ENCODE data around the gene DIP2B. TPM values are rescaled to one million over a fixed set of nuclear protein-coding genes. Genes with fewer than 3 reads are reported as not detected.

DIP2B gene
- total RNA-seq, 1 experiment from 2014 or later, result 29.4 TPM

DNA sequence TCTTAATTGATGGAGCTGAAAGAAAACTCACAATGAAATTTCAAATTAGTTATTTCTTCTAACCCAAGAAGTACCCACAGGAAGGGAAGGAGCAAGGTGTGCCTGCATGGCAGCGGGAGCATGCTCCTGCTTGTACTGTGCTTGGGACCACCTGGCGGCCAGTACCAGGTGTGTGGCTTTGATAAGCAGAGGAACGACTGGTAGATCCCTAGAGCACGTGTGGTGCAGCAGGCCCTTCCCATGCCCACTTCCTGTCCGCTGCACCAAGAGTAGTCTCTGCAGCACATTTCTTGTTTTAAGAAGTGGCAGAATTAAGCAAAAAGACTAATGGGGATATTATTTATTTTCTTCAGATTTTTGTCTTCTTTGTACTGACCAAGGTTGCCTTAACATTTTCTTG, 136.8 kb downstream of the DIP2B start:
- Histone ChIP-seq H3K4me2 (peak overlapping the region; percentile 39), H3K27me3 (ENCODE audit: insufficient read depth, low read depth) (no peaks in the 10 kb centered on the region), H3K27ac (peak overlapping the region; percentile 75), H3K4me1 (replicated peaks; ENCODE audit: insufficient read depth) (peaks cover 43% of the 10 kb centered on the region), H2AFZ (no peak overlapping the region), H3K9me2 (ENCODE audit: insufficient read depth) (no peaks in the 10 kb centered on the region), H3F3A (ENCODE audit: insufficient read depth, low read depth) (peaks cover 34% of the 10 kb centered on the region), H3K4me3 (no peak overlapping the region), H3K79me2 (ENCODE audit: low read depth) (peaks cover 5% of the 10 kb centered on the region; the same call in 1 of the 2 replicates), H3K9me3 (ENCODE audit: insufficient read depth, low read depth) (no peaks in the 10 kb centered on the region), H3K36me3 (ENCODE audit: low read depth) (0 out of 2 replicates have a peak, but pooled peaks cover 6% of the 10 kb centered on the region), H4K20me1 (ENCODE audit: insufficient read depth) (no peaks in the 10 kb centered on the region)
- intact Hi-C loops (cut with micrococcal nuclease; ENCODE audit: unreplicated experiment), result no loop called here
- TF ChIP-seq EZH2 (IDR thresholded peaks at IDR 0.05; ENCODE audit: low read depth), result no peak
- TF ChIP-seq, protein P1, sequence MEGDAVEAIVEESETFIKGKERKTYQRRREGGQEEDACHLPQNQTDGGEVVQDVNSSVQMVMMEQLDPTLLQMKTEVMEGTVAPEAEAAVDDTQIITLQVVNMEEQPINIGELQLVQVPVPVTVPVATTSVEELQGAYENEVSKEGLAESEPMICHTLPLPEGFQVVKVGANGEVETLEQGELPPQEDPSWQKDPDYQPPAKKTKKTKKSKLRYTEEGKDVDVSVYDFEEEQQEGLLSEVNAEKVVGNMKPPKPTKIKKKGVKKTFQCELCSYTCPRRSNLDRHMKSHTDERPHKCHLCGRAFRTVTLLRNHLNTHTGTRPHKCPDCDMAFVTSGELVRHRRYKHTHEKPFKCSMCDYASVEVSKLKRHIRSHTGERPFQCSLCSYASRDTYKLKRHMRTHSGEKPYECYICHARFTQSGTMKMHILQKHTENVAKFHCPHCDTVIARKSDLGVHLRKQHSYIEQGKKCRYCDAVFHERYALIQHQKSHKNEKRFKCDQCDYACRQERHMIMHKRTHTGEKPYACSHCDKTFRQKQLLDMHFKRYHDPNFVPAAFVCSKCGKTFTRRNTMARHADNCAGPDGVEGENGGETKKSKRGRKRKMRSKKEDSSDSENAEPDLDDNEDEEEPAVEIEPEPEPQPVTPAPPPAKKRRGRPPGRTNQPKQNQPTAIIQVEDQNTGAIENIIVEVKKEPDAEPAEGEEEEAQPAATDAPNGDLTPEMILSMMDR (conservative IDR thresholded peaks at IDR 0.05), result no peak
- CTCF ChIA-PET, result no interaction called here
- no TSS peak for BruUV-seq (replicated peaks)
- POLR2A ChIA-PET (ENCODE audit: unreplicated experiment), result interaction anchor here (0.6 to 1.0 kb wide), 3 partner anchors 100 to 135 kb away, joined by 3 to 6 read pairs (median 4); no protein-coding TSS in a partner anchor
- no peak for DNase-seq

DNA sequence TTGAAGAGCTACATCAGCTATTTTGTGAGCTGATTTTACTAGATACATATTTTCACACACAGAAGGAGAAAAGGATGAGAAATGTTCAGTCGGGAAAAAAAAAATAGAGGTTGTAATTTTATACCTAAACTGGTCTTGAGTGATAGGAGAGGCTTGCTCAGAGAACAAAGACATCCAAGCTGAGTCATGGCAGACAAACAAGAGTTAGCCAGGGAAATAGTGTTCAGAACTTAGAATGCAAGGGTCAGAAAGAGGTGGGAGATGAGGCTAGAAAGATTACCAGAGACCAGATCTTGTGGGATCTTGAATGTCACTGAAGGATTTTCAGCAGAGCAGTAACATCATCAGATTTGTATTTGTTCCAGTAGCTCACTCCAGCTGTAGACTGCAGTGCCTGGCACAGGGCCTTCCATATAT, 137.3 kb downstream of the DIP2B start:
- H3K4me1 ChIP-seq (replicated peaks; ENCODE audit: insufficient read depth), result peaks cover 43% of the 10 kb centered on the region
- H3K4me2 ChIP-seq, result peak overlapping the region; percentile 39
- intact Hi-C loops (cut with micrococcal nuclease; ENCODE audit: unreplicated experiment), result no loop called here
- H3K79me2 ChIP-seq (ENCODE audit: low read depth), result 0 out of 2 replicates have a peak, but pooled peaks cover 5% of the 10 kb centered on the region
- no TSS peak for BruUV-seq (replicated peaks)
- H3K27ac ChIP-seq, result peak overlapping the region; percentile 75
- H3K9me3 ChIP-seq (ENCODE audit: insufficient read depth, low read depth), result no peaks in the 10 kb centered on the region
- TF ChIP-seq, protein P1 (conservative IDR thresholded peaks at IDR 0.05), result no peak
- TF ChIP-seq EZH2 (IDR thresholded peaks at IDR 0.05; ENCODE audit: low read depth), result no peak
- CTCF ChIA-PET, result no interaction called here
- H3K27me3 ChIP-seq (ENCODE audit: insufficient read depth, low read depth), result no peaks in the 10 kb centered on the region
- no peaks in the 10 kb centered on the region for H4K20me1 ChIP-seq (ENCODE audit: insufficient read depth)
- peak; percentile 33 to 80 for DNase-seq
- POLR2A ChIA-PET (ENCODE audit: unreplicated experiment), result interaction anchor here (0.6 to 1.0 kb wide), 5 partner anchors 101 to 679 kb away, joined by 3 to 10 read pairs (median 6); no protein-coding TSS in a partner anchor
- H3K9me2 ChIP-seq (ENCODE audit: insufficient read depth), result no peaks in the 10 kb centered on the region
- H3K4me3 ChIP-seq, result no peak overlapping the region
- H2AFZ ChIP-seq, result no peak overlapping the region
- H3K36me3 ChIP-seq (ENCODE audit: low read depth), result 0 out of 2 replicates have a peak, but pooled peaks cover 6% of the 10 kb centered on the region
- peaks cover 31% of the 10 kb centered on the region for H3F3A ChIP-seq (ENCODE audit: insufficient read depth, low read depth)

DNA sequence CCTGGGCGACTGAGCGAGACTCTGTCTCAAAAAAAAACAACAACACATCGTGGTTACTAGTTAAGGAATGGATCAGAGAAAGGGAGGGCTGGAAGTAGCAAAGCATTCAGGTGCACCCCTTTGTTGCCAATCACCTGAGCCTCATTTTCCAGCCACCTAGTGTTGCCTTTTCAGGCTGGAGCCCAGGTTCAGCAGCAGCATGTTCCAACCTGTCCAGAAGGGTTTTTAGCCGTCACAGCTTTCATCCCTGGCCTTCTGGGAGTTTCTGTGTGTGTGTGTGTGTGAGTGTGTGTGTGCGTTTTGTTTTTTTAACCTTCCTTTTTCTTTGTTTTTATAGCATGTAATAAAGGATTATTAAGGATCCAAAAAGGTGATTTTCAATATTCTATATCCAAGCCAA, 138.0 kb downstream of the DIP2B start:
- no peak for DNase-seq
- ChIA-PET CTCF (no interaction called here), POLR2A (ENCODE audit: unreplicated experiment) (interaction anchor here (0.5 to 1.0 kb wide), 4 partner anchors 111 to 138 kb away, joined by 3 to 10 read pairs (median 5); partner anchors contain the start of gene DIP2B)
- Histone ChIP-seq H4K20me1 (ENCODE audit: insufficient read depth) (no peaks in the 10 kb centered on the region), H3K27me3 (ENCODE audit: insufficient read depth, low read depth) (no peaks in the 10 kb centered on the region), H3K9me2 (ENCODE audit: insufficient read depth) (no peaks in the 10 kb centered on the region), H3K9me3 (ENCODE audit: insufficient read depth, low read depth) (no peaks in the 10 kb centered on the region), H3K79me2 (ENCODE audit: low read depth) (0 out of 2 replicates have a peak, but pooled peaks cover 5% of the 10 kb centered on the region), H2AFZ (no peak overlapping the region), H3K4me1 (replicated peaks; ENCODE audit: insufficient read depth) (peaks cover 41% of the 10 kb centered on the region), H3K27ac (peak overlapping the region; percentile 75; the same call in 1 of the 2 replicates), H3K36me3 (ENCODE audit: low read depth) (0 out of 2 replicates have a peak, but pooled peaks cover 6% of the 10 kb centered on the region), H3F3A (ENCODE audit: insufficient read depth, low read depth) (peaks cover 24% of the 10 kb centered on the region), H3K4me3 (no peak overlapping the region), H3K4me2 (no peak overlapping the region)
- no TSS peak for BruUV-seq (replicated peaks)
- TF ChIP-seq, protein P1 (conservative IDR thresholded peaks at IDR 0.05), result no peak
- TF ChIP-seq EZH2 (IDR thresholded peaks at IDR 0.05; ENCODE audit: low read depth), result no peak
- intact Hi-C loops (cut with micrococcal nuclease; ENCODE audit: unreplicated experiment), result no loop called here

Measured in PC-9 (cell line).